Fibroblast of pulmonary artery (primary cell): ENCODE results near the gene SLC27A2.

Experiments
- DNase-seq: peaks from one replicate; pipeline ENCODE4 v3.0.0-alpha.2; 2010; ENCODE audit warnings: low read depth
- H3K4me3 ChIP-seq: replicated peaks from 2 replicates; pipeline ENCODE4 v1.5.1; 2011; ENCODE audit warnings: low read depth, mild to moderate bottlenecking, control low read depth, low read length, moderate library complexity
- TF ChIP-seq, protein P1 (sequence below): IDR thresholded peaks from 2 replicates; pipeline ENCODE4 v1.5.1; 2011; ENCODE audit warnings: mild to moderate bottlenecking, control low read depth, low read length, inconsistent platforms; ENCODE audit errors: missing control alignments

SLC27A2 gene

DNA sequence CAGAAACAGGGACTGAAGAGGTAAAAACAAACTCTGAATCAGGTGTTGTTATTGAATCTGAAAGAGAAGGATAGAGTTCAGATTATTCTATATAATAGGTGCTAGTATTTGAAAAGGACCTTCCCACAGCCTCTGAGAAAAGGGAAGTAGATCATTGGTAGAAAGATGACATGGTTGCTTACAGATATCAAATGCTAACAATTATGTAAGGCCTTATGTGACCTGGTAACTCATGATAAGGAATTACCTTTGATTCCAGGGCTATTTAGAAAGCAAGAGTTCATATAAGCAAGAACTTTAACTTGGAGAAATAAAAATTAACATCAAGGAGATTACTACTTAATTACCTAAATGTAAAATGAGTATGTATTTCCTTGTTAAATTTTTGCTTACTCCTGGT lies 7.6 kb downstream of the SLC27A2 start:
- DNase-seq: no peak
- H3K4me3 ChIP-seq: no peak overlapping the region
- TF ChIP-seq, protein P1, sequence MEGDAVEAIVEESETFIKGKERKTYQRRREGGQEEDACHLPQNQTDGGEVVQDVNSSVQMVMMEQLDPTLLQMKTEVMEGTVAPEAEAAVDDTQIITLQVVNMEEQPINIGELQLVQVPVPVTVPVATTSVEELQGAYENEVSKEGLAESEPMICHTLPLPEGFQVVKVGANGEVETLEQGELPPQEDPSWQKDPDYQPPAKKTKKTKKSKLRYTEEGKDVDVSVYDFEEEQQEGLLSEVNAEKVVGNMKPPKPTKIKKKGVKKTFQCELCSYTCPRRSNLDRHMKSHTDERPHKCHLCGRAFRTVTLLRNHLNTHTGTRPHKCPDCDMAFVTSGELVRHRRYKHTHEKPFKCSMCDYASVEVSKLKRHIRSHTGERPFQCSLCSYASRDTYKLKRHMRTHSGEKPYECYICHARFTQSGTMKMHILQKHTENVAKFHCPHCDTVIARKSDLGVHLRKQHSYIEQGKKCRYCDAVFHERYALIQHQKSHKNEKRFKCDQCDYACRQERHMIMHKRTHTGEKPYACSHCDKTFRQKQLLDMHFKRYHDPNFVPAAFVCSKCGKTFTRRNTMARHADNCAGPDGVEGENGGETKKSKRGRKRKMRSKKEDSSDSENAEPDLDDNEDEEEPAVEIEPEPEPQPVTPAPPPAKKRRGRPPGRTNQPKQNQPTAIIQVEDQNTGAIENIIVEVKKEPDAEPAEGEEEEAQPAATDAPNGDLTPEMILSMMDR: no peak

DNA sequence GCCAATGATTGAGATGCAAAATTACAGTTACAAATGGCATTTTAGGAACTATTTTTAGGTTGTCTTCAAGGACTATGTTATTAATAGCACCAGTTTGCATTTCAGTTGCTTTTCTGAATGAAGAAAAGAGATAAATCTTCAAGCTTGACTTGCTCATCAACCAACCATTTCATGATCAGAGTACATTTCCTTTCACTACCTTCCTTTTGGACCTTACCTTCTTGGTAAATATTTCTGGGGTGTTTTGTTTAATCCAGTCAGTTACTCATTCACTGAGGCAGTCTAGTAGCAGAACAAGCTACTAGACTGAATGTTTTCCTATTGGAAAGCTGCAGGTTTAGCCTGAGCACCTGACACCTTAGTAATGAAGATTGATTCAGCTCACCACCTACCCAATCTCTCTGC lies 8.2 kb downstream of the SLC27A2 start:
- no peak overlapping the region for H3K4me3 ChIP-seq
- TF ChIP-seq, protein P1: no peak
- DNase-seq: no peak

DNA sequence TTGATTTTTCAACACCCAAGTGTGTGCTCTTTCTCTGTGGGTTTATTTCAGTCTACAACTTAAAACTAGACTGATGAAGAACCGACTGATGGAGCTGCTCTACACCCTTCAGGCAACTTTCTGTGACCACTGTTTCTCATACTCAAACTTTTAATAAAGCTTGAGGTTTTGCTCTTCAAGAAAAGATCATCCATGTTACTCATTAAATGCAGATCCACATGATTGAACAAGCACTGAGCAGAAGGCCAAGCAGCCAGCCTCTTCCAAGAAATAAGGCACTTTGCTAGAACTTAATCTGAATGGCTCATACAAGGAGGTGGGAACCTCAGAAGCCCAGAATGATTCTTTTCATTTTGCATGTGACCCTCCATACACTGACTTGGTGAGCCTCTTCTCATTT lies 8.7 kb downstream of the SLC27A2 start:
- no peak for DNase-seq
- no peak overlapping the region for H3K4me3 ChIP-seq
- TF ChIP-seq, protein P1: no peak

DNA sequence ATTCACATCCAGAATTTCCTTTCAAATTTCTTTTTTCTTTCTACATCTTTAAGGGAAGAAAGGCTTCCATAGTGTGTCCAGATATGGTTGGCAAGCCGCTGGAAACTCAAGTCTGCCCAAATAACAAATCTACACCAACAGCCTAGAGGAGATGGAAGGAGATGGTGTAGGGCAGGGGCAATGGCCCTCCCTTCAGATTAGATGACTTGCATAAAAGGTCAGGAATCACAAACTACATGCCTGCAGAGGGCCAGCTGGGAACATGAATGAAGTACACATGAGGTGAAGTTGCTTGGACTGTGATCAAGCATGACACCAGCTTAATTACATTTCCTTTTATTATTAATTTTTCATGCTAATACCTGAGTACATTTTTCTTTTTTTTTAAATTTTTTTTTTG lies 10.2 kb downstream of the SLC27A2 start:
- TF ChIP-seq, protein P1: no peak
- no peak overlapping the region for H3K4me3 ChIP-seq
- DNase-seq: no peak

DNA sequence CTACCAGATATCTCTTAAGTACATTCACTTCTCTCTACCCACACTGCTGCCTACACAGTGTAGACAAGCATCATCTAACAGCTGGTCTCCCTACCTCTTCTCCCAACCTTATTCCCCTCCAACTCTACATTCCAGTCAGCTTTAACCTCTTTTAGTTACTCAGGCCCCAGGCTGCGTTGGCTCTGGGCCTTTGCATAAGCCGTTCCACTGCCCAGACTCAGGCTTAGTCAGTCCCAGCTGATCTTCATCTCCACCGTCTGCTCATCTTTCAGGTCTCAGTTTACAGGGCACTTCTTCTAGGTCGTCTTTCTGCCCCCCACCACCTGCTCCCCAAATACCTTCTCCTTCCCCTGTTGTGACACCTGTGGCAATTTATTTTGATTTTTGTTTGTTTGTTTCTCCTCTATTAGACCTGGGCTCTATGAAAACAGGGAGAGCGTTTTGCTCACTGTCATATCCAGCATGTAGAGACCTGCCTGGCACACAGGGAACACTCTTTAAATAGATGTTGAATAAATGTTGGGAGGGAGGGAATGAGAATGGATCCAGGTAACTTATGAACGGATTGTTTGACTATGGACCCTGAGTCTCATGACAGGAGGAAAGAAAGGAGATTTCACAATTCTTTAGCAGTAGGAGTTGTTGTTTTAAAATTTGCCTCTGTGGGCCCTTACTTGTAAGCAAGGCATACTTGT lies 11.1 kb downstream of the SLC27A2 start:
- DNase-seq: no peak
- TF ChIP-seq, protein P1: no peak
- no peak overlapping the region for H3K4me3 ChIP-seq

DNA sequence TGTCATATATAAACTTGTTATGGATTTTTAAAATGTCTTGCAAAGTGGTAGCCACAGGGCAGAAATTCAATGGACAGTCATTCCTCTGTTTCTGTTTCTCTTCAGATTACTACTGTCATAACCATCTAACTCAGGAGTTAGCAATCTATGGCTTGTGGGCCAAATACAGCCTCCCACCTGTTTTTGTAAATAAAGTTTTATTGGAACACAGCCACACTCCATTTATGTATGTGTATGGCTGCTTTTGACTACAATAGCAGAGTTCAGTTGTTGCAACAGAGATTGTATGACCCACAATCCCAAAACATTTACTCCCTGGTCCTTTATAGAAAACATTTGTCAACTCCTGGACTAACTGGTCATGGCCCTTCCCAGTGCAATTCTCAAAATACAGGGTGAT lies 20.0 kb downstream of the SLC27A2 start:
- DNase-seq: no peak
- no peak overlapping the region for H3K4me3 ChIP-seq
- TF ChIP-seq, protein P1: no peak

DNA sequence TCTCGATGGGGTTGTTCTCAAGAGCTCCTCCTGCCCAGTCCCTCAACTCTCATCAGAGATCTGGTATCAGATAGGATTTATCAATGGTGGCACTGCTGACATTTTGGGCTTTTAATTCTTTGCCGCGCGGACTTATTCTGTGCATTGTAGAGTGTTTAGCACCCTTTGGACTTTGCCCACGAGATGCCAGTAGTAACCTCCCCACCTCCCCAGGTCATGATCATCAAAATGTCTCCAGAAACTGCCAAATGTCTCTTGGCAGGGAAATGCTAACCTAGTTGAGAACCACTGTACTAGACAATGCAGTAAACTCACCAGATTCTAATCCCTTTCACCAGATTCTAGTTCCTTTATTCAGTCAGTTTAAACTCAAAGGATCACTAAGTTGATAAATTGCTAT lies 24.0 kb downstream of the SLC27A2 start:
- TF ChIP-seq, protein P1: no peak
- no peak for DNase-seq
- no peak overlapping the region for H3K4me3 ChIP-seq
